ENCODE data around the gene SHISA9.
"Not testable (repeated sequence)": the region's sequence is repeated elsewhere in the genome, so short reads cannot be mapped to it uniquely, and the experiment has no call there.

Gene SHISA9

GRCh38 chr16:12900599-12901203 is 697 bp upstream of the SHISA9 start:
- DNase-seq, result no peak

- DNase-seq, result peak; percentile 64
Measured at GRCh38 chr16:12901204-12901596, 198 bp upstream of the SHISA9 start.

- DNase-seq, result peak; percentile 51
Measured at GRCh38 chr16:12902511-12903372, 1.3 kb downstream of the SHISA9 start.

GRCh38 chr16:12903407-12904328 is 2.3 kb downstream of the SHISA9 start:
- no peak for DNase-seq

- no peak for DNase-seq
Measured at GRCh38 chr16:12904329-12904671, 2.9 kb downstream of the SHISA9 start.

- DNase-seq, result no peak
Measured at GRCh38 chr16:12906271-12906670, 4.9 kb downstream of the SHISA9 start.

GRCh38 chr16:12906765-12907516 is 5.5 kb downstream of the SHISA9 start:
- DNase-seq, result no peak

- no peak for DNase-seq
Measured at GRCh38 chr16:12907670-12908233, 6.4 kb downstream of the SHISA9 start.

- no peak for DNase-seq
Measured at GRCh38 chr16:12917246-12917645, 15.8 kb downstream of the SHISA9 start.

GRCh38 chr16:12917653-12918052 is 16.3 kb downstream of the SHISA9 start:
- no peak for DNase-seq

GRCh38 chr16:12920739-12921138 is 19.3 kb downstream of the SHISA9 start:
- DNase-seq, result no peak

GRCh38 chr16:12923640-12924039 is 22.2 kb downstream of the SHISA9 start:
- not testable (repeated sequence) for DNase-seq

GRCh38 chr16:12925026-12925800 is 23.8 kb downstream of the SHISA9 start:
- DNase-seq, result no peak

- DNase-seq, result no peak
Measured at GRCh38 chr16:12927591-12927990, 26.2 kb downstream of the SHISA9 start.

- no peak for DNase-seq
Measured at GRCh38 chr16:12930881-12931280, 29.5 kb downstream of the SHISA9 start.

GRCh38 chr16:12936391-12936790 is 35.0 kb downstream of the SHISA9 start:
- DNase-seq, result no peak

GRCh38 chr16:12941896-12942295 is 40.5 kb downstream of the SHISA9 start:
- no peak for DNase-seq

- no peak for DNase-seq
Measured at GRCh38 chr16:12942861-12943260, 41.5 kb downstream of the SHISA9 start.

- DNase-seq, result no peak
Measured at GRCh38 chr16:12944300-12944699, 42.9 kb downstream of the SHISA9 start.

GRCh38 chr16:12951392-12951791 is 50.0 kb downstream of the SHISA9 start:
- DNase-seq, result peak; percentile 74

GRCh38 chr16:12951976-12952375 is 50.6 kb downstream of the SHISA9 start:
- no peak for DNase-seq

GRCh38 chr16:12958366-12958765 is 57.0 kb downstream of the SHISA9 start:
- DNase-seq, result no peak
